ENCODE results near the gene WNT2B. TPM values are rescaled to one million over a fixed set of nuclear protein-coding genes. Genes with fewer than 3 reads are reported as not detected.
A peak's percentile ranks its signal among the peaks of the same experiment; 100 is the strongest.

The WNT2B gene
- total and polyA plus RNA-seq, 3 experiments from 2014 or later, result 0.09 to 0.13 (median 0.09) TPM

- ChIA-PET POLR2A (no interaction called here), CTCF (interaction anchor here (2.4 kb wide), 1 partner anchor 9 kb away, joined by 7 read pairs; no protein-coding TSS in a partner anchor)
Observed at GRCh38 chr1:112510340-112510739, 1.6 kb downstream of the WNT2B start.

GRCh38 chr1:112511897-112512296, 3.1 kb downstream of the WNT2B start:
- ChIA-PET POLR2A (interaction anchor here (0.6 kb wide), 1 partner anchor 121 kb away, joined by 5 read pairs; no protein-coding TSS in a partner anchor), CTCF (interaction anchor here (2.4 kb wide), 1 partner anchor 10 kb away, joined by 7 read pairs; no protein-coding TSS in a partner anchor)
- Mint-ChIP-seq H3K27me3 (peaks cover 4% of the 10 kb centered on the region in 2 donors), H3K27ac (no peak overlapping the region), H3K4me3 (no peak overlapping the region), H3K4me1 (peaks cover 6 to 17% (median 9%) of the 10 kb centered on the region in 3 donors), H3K9me3 (no peaks in the 10 kb centered on the region), H3K36me3 (no peaks in the 10 kb centered on the region)
- Histone ChIP-seq H3K27ac (ENCODE audit: low read depth, low read length) (no peak overlapping the region), H3K36me3 (ENCODE audit: insufficient read depth, low read length) (no peaks in the 10 kb centered on the region), H3K27me3 (ENCODE audit: insufficient read depth, low read length, poor library complexity, severe bottlenecking) (peaks cover 15% of the 10 kb centered on the region), H3K4me3 (ENCODE audit: low read length) (no peak overlapping the region), H3K4me1 (ENCODE audit: insufficient read depth, low read length) (peaks cover 11% of the 10 kb centered on the region), H3K9me3 (ENCODE audit: low read length) (no peaks in the 10 kb centered on the region)
- DNase-seq, result no peak

More at GRCh38 chr1:112510340-112510739, 1.6 kb downstream of the WNT2B start:
- DNase-seq, result no peak
- Mint-ChIP-seq H3K9me3 (no peaks in the 10 kb centered on the region), H3K27ac (no peak overlapping the region), H3K36me3 (no peaks in the 10 kb centered on the region), H3K27me3 (peaks cover 6 to 7% of the 10 kb centered on the region in 2 donors), H3K4me1 (peaks cover 6 to 17% (median 9%) of the 10 kb centered on the region in 3 donors), H3K4me3 (peak overlapping the region in 5 of 7 donors; percentile 51 to 90 (median 68))
- Histone ChIP-seq H3K27me3 (ENCODE audit: insufficient read depth, low read length, poor library complexity, severe bottlenecking) (peaks cover 21% of the 10 kb centered on the region), H3K27ac (ENCODE audit: low read depth, low read length) (no peak overlapping the region), H3K4me1 (ENCODE audit: insufficient read depth, low read length) (peaks cover 11% of the 10 kb centered on the region), H3K4me3 (ENCODE audit: low read length) (no peak overlapping the region), H3K36me3 (ENCODE audit: insufficient read depth, low read length) (no peaks in the 10 kb centered on the region), H3K9me3 (ENCODE audit: low read length) (no peaks in the 10 kb centered on the region)

- Mint-ChIP-seq H3K9me3 (no peaks in the 10 kb centered on the region), H3K4me3 (no peak overlapping the region), H3K27ac (peak overlapping the region in 1 of 8 donors; percentile 27), H3K27me3 (peaks cover 0 to 1% of the 10 kb centered on the region in 2 donors), H3K4me1 (peaks cover 0 to 7% (median under 1%) of the 10 kb centered on the region in 3 donors), H3K36me3 (no peaks in the 10 kb centered on the region)
- no peak overlapping the region for H3K27ac ChIP-seq (ENCODE audit: low read depth, low read length)
- H3K9me3 ChIP-seq (ENCODE audit: low read length), result no peaks in the 10 kb centered on the region
- ChIA-PET POLR2A (no interaction called here), CTCF (interaction anchor here (1.2 to 2.0 kb wide), 2 partner anchors 11 to 195 kb away, joined by 3 to 8 read pairs; no protein-coding TSS in a partner anchor)
- H3K27me3 ChIP-seq (ENCODE audit: insufficient read depth, low read length, poor library complexity, severe bottlenecking), result peaks cover 2% of the 10 kb centered on the region
- DNase-seq, result no peak
- H3K36me3 ChIP-seq (ENCODE audit: insufficient read depth, low read length), result no peaks in the 10 kb centered on the region
- peaks cover 2% of the 10 kb centered on the region for H3K4me1 ChIP-seq (ENCODE audit: insufficient read depth, low read length)
- no peak overlapping the region for H3K4me3 ChIP-seq (ENCODE audit: low read length)
Observed at GRCh38 chr1:112513112-112513870, 4.5 kb downstream of the WNT2B start.

GRCh38 chr1:112514901-112515300, 6.1 kb downstream of the WNT2B start:
- H3K27ac ChIP-seq (ENCODE audit: low read depth, low read length), result no peak overlapping the region
- no peak for DNase-seq
- no peaks in the 10 kb centered on the region for H3K4me1 Mint-ChIP-seq
- CTCF ChIA-PET, result no interaction called here
- H3K4me3 ChIP-seq (ENCODE audit: low read length), result no peak overlapping the region
- H3K27me3 Mint-ChIP-seq, result no peaks in the 10 kb centered on the region
- H3K27ac Mint-ChIP-seq, result no peak overlapping the region
- no peaks in the 10 kb centered on the region for H3K27me3 ChIP-seq (ENCODE audit: insufficient read depth, low read length, poor library complexity, severe bottlenecking)
- POLR2A ChIA-PET, result no interaction called here
- no peaks in the 10 kb centered on the region for H3K4me1 ChIP-seq (ENCODE audit: insufficient read depth, low read length)
- no peaks in the 10 kb centered on the region for H3K9me3 ChIP-seq (ENCODE audit: low read length)
- no peaks in the 10 kb centered on the region for H3K36me3 ChIP-seq (ENCODE audit: insufficient read depth, low read length)
- H3K4me3 Mint-ChIP-seq, result no peak overlapping the region
- H3K36me3 Mint-ChIP-seq, result no peaks in the 10 kb centered on the region
- no peaks in the 10 kb centered on the region for H3K9me3 Mint-ChIP-seq

- ChIA-PET CTCF (no interaction called here), POLR2A (no interaction called here)
- Histone ChIP-seq H3K27me3 (ENCODE audit: insufficient read depth, low read length, poor library complexity, severe bottlenecking) (no peaks in the 10 kb centered on the region), H3K4me3 (ENCODE audit: low read length) (no peak overlapping the region), H3K4me1 (ENCODE audit: insufficient read depth, low read length) (no peaks in the 10 kb centered on the region), H3K9me3 (ENCODE audit: low read length) (no peaks in the 10 kb centered on the region), H3K36me3 (ENCODE audit: insufficient read depth, low read length) (no peaks in the 10 kb centered on the region), H3K27ac (ENCODE audit: low read depth, low read length) (no peak overlapping the region)
- DNase-seq, result no peak
- Mint-ChIP-seq H3K4me3 (no peak overlapping the region), H3K36me3 (no peaks in the 10 kb centered on the region), H3K9me3 (no peaks in the 10 kb centered on the region), H3K4me1 (no peaks in the 10 kb centered on the region), H3K27me3 (no peaks in the 10 kb centered on the region), H3K27ac (peak overlapping the region in 1 of 8 donors; percentile 16)
Observed at GRCh38 chr1:112515311-112516009, 6.7 kb downstream of the WNT2B start.

GRCh38 chr1:112516141-112516540, 7.4 kb downstream of the WNT2B start:
- no peaks in the 10 kb centered on the region for H3K9me3 Mint-ChIP-seq
- Histone ChIP-seq H3K36me3 (ENCODE audit: insufficient read depth, low read length) (no peaks in the 10 kb centered on the region), H3K4me1 (ENCODE audit: insufficient read depth, low read length) (no peaks in the 10 kb centered on the region), H3K4me3 (ENCODE audit: low read length) (no peak overlapping the region), H3K9me3 (ENCODE audit: low read length) (no peaks in the 10 kb centered on the region), H3K27me3 (ENCODE audit: insufficient read depth, low read length, poor library complexity, severe bottlenecking) (no peaks in the 10 kb centered on the region), H3K27ac (ENCODE audit: low read depth, low read length) (no peak overlapping the region)
- H3K27ac Mint-ChIP-seq, result no peak overlapping the region
- no peak overlapping the region for H3K4me3 Mint-ChIP-seq
- no peaks in the 10 kb centered on the region for H3K27me3 Mint-ChIP-seq
- ChIA-PET CTCF (no interaction called here), POLR2A (no interaction called here)
- H3K4me1 Mint-ChIP-seq, result no peaks in the 10 kb centered on the region
- DNase-seq, result no peak
- no peaks in the 10 kb centered on the region for H3K36me3 Mint-ChIP-seq

GRCh38 chr1:112517231-112517630, 8.5 kb downstream of the WNT2B start:
- no peaks in the 10 kb centered on the region for H3K27me3 Mint-ChIP-seq
- ChIA-PET POLR2A (no interaction called here), CTCF (no interaction called here)

GRCh38 chr1:112517646-112518045, 8.9 kb downstream of the WNT2B start:
- ChIA-PET POLR2A (no interaction called here), CTCF (no interaction called here)

More at GRCh38 chr1:112517231-112517630, 8.5 kb downstream of the WNT2B start:
- H3K9me3 Mint-ChIP-seq, result no peaks in the 10 kb centered on the region
- Histone ChIP-seq H3K4me1 (ENCODE audit: insufficient read depth, low read length) (no peaks in the 10 kb centered on the region), H3K27ac (ENCODE audit: low read depth, low read length) (no peak overlapping the region), H3K4me3 (ENCODE audit: low read length) (no peak overlapping the region), H3K27me3 (ENCODE audit: insufficient read depth, low read length, poor library complexity, severe bottlenecking) (no peaks in the 10 kb centered on the region), H3K9me3 (ENCODE audit: low read length) (no peaks in the 10 kb centered on the region), H3K36me3 (ENCODE audit: insufficient read depth, low read length) (no peaks in the 10 kb centered on the region)
- no peak for DNase-seq
- H3K4me3 Mint-ChIP-seq, result no peak overlapping the region
- H3K36me3 Mint-ChIP-seq, result no peaks in the 10 kb centered on the region
- H3K4me1 Mint-ChIP-seq, result no peaks in the 10 kb centered on the region
- H3K27ac Mint-ChIP-seq, result peak overlapping the region in 1 of 8 donors; percentile 51

More at GRCh38 chr1:112517646-112518045, 8.9 kb downstream of the WNT2B start:
- H3K27me3 Mint-ChIP-seq, result no peaks in the 10 kb centered on the region
- no peaks in the 10 kb centered on the region for H3K36me3 ChIP-seq (ENCODE audit: insufficient read depth, low read length)
- H3K4me3 ChIP-seq (ENCODE audit: low read length), result no peak overlapping the region
- no peaks in the 10 kb centered on the region for H3K4me1 ChIP-seq (ENCODE audit: insufficient read depth, low read length)
- H3K4me3 Mint-ChIP-seq, result no peak overlapping the region
- H3K36me3 Mint-ChIP-seq, result no peaks in the 10 kb centered on the region
- H3K27me3 ChIP-seq (ENCODE audit: insufficient read depth, low read length, poor library complexity, severe bottlenecking), result no peaks in the 10 kb centered on the region
- H3K9me3 Mint-ChIP-seq, result no peaks in the 10 kb centered on the region
- H3K4me1 Mint-ChIP-seq, result no peaks in the 10 kb centered on the region
- no peak overlapping the region for H3K27ac ChIP-seq (ENCODE audit: low read depth, low read length)
- H3K9me3 ChIP-seq (ENCODE audit: low read length), result no peaks in the 10 kb centered on the region
- no peak for DNase-seq
- H3K27ac Mint-ChIP-seq, result no peak overlapping the region

Measured in CD8-positive, alpha-beta memory T cell (primary cell).